ENCODE results near the gene CCDC186. TPM values are rescaled to one million over a fixed set of nuclear protein-coding genes. Genes with fewer than 3 reads are reported as not detected.
A peak's percentile ranks its signal among the peaks of the same experiment; 100 is the strongest.

The CCDC186 gene
- total and polyA plus RNA-seq, 2 of the 13 experiments (the other 11 are each of a cell fraction or from before 2014, with no cell fraction given), result 4.2 to 11.8 TPM

DNA sequence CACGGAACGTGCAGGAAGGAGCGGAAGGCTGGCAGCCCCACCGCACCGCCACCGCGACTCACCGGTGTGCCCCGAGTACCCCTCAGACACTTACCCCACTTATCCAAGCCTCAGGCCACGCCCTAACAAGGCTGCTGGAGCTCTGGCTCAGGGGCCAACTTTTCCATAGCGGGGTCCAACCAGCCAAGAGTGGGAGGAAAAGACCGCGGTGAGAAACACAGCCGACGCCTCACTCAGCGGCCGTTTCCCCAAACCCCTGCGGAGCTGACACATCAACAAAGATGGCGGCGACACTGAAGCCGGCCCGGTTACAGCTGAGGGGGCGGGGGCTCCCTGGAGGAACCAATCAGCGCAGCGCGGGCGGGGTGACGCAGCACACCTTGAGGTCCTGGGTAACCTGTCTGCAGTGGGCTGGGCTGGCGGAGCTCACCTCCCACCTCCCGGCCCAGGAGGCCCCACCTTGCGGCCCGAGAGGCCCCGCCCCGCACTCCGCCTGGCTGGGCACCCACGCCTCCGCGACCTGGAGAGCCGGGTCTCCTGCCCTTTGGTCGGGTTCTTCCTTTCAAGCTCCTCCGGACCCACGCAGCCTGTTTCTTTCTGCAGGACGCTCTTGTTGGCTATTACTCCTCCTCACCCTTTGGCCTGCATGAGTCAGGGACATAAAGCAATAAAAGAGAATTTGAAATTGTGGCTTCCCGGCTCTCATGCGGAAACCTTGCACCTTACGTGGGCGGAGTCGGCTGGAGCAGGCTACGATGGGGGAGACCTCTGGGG, at the start of gene CCDC186 (continued):
- TF ChIP-seq, protein P1, sequence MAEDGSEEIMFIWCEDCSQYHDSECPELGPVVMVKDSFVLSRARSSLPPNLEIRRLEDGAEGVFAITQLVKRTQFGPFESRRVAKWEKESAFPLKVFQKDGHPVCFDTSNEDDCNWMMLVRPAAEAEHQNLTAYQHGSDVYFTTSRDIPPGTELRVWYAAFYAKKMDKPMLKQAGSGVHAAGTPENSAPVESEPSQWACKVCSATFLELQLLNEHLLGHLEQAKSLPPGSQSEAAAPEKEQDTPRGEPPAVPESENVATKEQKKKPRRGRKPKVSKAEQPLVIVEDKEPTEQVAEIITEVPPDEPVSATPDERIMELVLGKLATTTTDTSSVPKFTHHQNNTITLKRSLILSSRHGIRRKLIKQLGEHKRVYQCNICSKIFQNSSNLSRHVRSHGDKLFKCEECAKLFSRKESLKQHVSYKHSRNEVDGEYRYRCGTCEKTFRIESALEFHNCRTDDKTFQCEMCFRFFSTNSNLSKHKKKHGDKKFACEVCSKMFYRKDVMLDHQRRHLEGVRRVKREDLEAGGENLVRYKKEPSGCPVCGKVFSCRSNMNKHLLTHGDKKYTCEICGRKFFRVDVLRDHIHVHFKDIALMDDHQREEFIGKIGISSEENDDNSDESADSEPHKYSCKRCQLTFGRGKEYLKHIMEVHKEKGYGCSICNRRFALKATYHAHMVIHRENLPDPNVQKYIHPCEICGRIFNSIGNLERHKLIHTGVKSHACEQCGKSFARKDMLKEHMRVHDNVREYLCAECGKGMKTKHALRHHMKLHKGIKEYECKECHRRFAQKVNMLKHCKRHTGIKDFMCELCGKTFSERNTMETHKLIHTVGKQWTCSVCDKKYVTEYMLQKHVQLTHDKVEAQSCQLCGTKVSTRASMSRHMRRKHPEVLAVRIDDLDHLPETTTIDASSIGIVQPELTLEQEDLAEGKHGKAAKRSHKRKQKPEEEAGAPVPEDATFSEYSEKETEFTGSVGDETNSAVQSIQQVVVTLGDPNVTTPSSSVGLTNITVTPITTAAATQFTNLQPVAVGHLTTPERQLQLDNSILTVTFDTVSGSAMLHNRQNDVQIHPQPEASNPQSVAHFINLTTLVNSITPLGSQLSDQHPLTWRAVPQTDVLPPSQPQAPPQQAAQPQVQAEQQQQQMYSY (CRISPR knock-in tag; IDR thresholded peaks at IDR 0.05), result no peak
- TF ChIP-seq MTF1 (CRISPR knock-in tag; IDR thresholded peaks at IDR 0.05), result no peak
- TF ChIP-seq, protein P2, sequence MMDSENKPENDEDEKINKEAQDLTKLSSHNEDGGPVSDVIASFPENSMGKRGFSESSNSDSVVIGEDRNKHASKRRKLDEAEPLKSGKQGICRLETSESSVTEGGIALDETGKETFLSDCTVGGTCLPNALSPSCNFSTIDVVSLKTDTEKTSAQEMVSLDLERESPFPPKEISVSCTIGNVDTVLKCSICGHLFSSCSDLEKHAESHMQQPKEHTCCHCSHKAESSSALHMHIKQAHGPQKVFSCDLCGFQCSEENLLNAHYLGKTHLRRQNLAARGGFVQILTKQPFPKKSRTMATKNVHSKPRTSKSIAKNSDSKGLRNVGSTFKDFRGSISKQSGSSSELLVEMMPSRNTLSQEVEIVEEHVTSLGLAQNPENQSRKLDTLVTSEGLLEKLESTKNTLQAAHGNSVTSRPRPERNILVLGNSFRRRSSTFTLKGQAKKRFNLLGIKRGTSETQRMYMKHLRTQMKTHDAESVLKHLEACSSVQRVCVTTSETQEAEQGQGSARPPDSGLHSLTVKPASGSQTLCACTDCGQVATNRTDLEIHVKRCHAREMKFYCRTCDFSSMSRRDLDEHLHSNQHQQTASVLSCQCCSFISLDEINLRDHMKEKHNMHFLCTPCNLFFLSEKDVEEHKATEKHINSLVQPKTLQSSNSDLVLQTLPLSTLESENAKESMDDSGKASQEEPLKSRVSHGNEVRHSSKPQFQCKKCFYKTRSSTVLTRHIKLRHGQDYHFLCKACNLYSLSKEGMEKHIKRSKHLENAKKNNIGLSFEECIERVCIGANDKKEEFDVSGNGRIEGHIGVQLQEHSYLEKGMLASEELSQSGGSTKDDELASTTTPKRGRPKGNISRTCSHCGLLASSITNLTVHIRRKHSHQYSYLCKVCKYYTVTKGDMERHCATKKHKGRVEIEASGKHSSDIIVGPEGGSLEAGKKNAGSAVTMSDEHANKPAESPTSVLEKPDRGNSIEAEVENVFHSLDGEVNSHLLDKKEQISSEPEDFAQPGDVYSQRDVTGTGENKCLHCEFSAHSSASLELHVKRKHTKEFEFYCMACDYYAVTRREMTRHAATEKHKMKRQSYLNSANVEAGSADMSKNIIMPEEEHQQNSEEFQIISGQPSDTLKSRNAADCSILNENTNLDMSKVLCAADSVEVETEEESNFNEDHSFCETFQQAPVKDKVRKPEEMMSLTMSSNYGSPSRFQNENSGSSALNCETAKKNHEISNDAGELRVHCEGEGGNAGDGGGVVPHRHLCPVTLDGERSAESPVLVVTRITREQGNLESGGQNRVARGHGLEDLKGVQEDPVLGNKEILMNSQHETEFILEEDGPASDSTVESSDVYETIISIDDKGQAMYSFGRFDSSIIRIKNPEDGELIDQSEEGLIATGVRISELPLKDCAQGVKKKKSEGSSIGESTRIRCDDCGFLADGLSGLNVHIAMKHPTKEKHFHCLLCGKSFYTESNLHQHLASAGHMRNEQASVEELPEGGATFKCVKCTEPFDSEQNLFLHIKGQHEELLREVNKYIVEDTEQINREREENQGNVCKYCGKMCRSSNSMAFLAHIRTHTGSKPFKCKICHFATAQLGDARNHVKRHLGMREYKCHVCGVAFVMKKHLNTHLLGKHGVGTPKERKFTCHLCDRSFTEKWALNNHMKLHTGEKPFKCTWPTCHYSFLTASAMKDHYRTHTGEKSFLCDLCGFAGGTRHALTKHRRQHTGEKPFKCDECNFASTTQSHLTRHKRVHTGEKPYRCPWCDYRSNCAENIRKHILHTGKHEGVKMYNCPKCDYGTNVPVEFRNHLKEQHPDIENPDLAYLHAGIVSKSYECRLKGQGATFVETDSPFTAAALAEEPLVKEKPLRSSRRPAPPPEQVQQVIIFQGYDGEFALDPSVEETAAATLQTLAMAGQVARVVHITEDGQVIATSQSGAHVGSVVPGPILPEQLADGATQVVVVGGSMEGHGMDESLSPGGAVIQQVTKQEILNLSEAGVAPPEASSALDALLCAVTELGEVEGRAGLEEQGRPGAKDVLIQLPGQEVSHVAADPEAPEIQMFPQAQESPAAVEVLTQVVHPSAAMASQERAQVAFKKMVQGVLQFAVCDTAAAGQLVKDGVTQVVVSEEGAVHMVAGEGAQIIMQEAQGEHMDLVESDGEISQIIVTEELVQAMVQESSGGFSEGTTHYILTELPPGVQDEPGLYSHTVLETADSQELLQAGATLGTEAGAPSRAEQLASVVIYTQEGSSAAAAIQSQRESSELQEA (CRISPR knock-in tag; IDR thresholded peaks at IDR 0.05; ENCODE audit: not compliant biosample characterization), result no peak
- no peak for TF ChIP-seq U2AF1 (optimal IDR thresholded peaks at IDR 0.05; ENCODE audit: low read depth, low read length)
- no peak for TF ChIP-seq NR2F6 (IDR thresholded peaks at IDR 0.05)
- no peak for TF ChIP-seq NR2F6 (CRISPR knock-in tag; IDR thresholded peaks at IDR 0.05)
- no peak for TF ChIP-seq NR0B2 (CRISPR knock-in tag; IDR thresholded peaks at IDR 0.05)
- TF ChIP-seq CREM (IDR thresholded peaks at IDR 0.05), result peak; percentile 58; the same call in 1 of the 2 replicates
- no peak for TF ChIP-seq CREM (CRISPR knock-in tag; IDR thresholded peaks at IDR 0.05)
- TF ChIP-seq ZZZ3 (CRISPR knock-in tag; IDR thresholded peaks at IDR 0.05; ENCODE audit: borderline replicate concordance), result no peak
- TF ChIP-seq NCOA1 (CRISPR knock-in tag; IDR thresholded peaks at IDR 0.05), result peak; percentile 69; the same call in 1 of the 2 replicates
- TF ChIP-seq MAZ (IDR thresholded peaks at IDR 0.05; ENCODE audit: borderline replicate concordance, low read depth, low read length), result no peak
- TF ChIP-seq MAZ (CRISPR knock-in tag; IDR thresholded peaks at IDR 0.05; ENCODE audit: low read depth), result peak; percentile 78
- peak; percentile 48; the same call in 1 of the 2 replicates for TF ChIP-seq KLF11 (CRISPR knock-in tag; IDR thresholded peaks at IDR 0.05)
- no peak for TF ChIP-seq ZNF101 (CRISPR knock-in tag; IDR thresholded peaks at IDR 0.05; ENCODE audit: borderline replicate concordance, low read depth)
- TF ChIP-seq SATB2 (CRISPR knock-in tag; IDR thresholded peaks at IDR 0.05), result no peak
- TF ChIP-seq ZFYVE20 (CRISPR knock-in tag; IDR thresholded peaks at IDR 0.05; ENCODE audit: borderline replicate concordance, low read depth), result no peak
- no peak for TF ChIP-seq FOXO1 (CRISPR knock-in tag; IDR thresholded peaks at IDR 0.05)

Data from HepG2 (cell line).